Measurements from ENCODE around the gene ALMS1. TPM values are rescaled to one million over a fixed set of nuclear protein-coding genes. Genes with fewer than 3 reads are reported as not detected.

ALMS1 gene
- total and polyA plus RNA-seq, 8 donors: 3.8 to 101 (median 16.9) TPM

DNA sequence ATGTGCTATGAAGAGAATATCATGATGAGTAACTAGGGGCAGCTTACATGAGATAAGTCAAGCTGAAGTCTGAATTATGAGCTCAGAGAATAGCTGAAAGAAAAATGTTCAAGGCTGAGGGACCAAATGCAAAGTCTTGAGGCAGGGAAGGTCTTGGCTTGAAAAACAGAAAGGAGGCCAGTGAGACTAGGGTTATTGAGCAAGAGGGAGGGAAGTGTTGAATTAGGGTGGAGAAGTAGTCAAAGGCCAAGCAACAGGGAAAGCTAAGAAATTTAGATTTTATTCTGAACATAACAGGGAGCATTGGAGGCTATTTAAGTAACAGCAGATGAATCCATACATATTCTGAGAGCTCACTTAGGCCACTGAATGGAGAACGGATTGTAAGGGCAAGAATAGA is 11.4 kb upstream of the ALMS1 start:
- no peak overlapping the region for H3K4me3 ChIP-seq
- DNase-seq: no peak
- H3K4me1 ChIP-seq: no peaks in the 10 kb centered on the region
- TF ChIP-seq EP300 (IDR thresholded peaks at IDR 0.05): no peak
- no peak for TF ChIP-seq POLR2A (IDR thresholded peaks at IDR 0.05)
- no peaks in the 10 kb centered on the region for H3K36me3 ChIP-seq
- H3K27ac ChIP-seq: no peak overlapping the region
- peaks cover 0 to 42% (median 5%) of the 10 kb centered on the region in 3 donors for H3K27me3 ChIP-seq
- intact Hi-C loops (cut with DNase I; ENCODE audit: low total_unique reads): no loop called here
- peaks cover 0 to 12% (median 4%) of the 10 kb centered on the region in 4 donors for H3K9me3 ChIP-seq
- WGBS, 5 donors: 60 to 76% (median 73%) methylated on average over 1 of the region's 1 CpG

- no peaks in the 10 kb centered on the region for H3K36me3 ChIP-seq
- intact Hi-C loops (cut with DNase I; ENCODE audit: low total_unique reads): no loop called here
- no peak overlapping the region for H3K27ac ChIP-seq
- no peak overlapping the region for H3K4me3 ChIP-seq
- H3K9me3 ChIP-seq: peaks cover 0 to 12% (median 4%) of the 10 kb centered on the region in 4 donors
- WGBS, 5 donors: 74 to 91% (median 87%) methylated on average over 2 of the region's 2 CpGs
- no peaks in the 10 kb centered on the region for H3K4me1 ChIP-seq
- no peak for DNase-seq
- H3K27me3 ChIP-seq: peaks cover 0 to 39% (median 5%) of the 10 kb centered on the region in 3 donors
- TF ChIP-seq POLR2AphosphoS5 (IDR thresholded peaks at IDR 0.05) (no peak), POLR2A (IDR thresholded peaks at IDR 0.05) (no peak), CTCF (IDR thresholded peaks at IDR 0.05) (no peak), EP300 (IDR thresholded peaks at IDR 0.05) (no peak)
Measured at GRCh38 chr2:73376681-73377080, 9.0 kb upstream of the ALMS1 start.

DNA sequence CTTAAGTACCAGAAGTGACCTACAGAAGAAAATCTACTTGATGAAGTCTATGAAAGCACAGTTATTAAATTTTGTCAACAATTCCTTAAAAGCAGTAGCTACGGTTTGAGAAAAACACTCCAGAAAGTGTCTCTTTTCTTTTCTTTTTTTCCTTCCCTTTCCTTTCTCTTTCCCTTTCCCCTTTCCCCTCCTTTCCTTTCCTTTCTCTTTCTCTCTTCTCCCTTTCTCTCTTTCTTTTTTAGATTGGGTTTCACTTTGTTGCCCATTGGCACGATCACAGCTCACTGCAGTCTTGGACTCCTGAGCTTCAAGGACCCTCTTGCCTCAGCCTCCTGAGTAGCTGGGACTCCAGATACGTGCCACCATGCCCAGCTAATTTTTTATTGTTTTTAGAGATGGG is 2.6 kb upstream of the ALMS1 start:
- no peak for DNase-seq
- Histone ChIP-seq H3K4me3 (no peak overlapping the region), H3K27ac (no peak overlapping the region), H3K27me3 (peaks cover 0 to 20% (median 0%) of the 10 kb centered on the region in 3 donors), H3K9me3 (no peaks in the 10 kb centered on the region), H3K4me1 (peaks cover 13 to 24% (median 21%) of the 10 kb centered on the region in 4 donors), H3K36me3 (no peaks in the 10 kb centered on the region)
- TF ChIP-seq POLR2A (IDR thresholded peaks at IDR 0.05): no peak
- no peak for TF ChIP-seq POLR2AphosphoS5 (IDR thresholded peaks at IDR 0.05)
- no peak for TF ChIP-seq CTCF (IDR thresholded peaks at IDR 0.05)
- no peak for TF ChIP-seq EP300 (IDR thresholded peaks at IDR 0.05)
- intact Hi-C loops (cut with DNase I; ENCODE audit: low total_unique reads): no loop called here
- WGBS, 5 donors: 67 to 80% (median 75%) methylated on average over 3 of the region's 3 CpGs

DNA sequence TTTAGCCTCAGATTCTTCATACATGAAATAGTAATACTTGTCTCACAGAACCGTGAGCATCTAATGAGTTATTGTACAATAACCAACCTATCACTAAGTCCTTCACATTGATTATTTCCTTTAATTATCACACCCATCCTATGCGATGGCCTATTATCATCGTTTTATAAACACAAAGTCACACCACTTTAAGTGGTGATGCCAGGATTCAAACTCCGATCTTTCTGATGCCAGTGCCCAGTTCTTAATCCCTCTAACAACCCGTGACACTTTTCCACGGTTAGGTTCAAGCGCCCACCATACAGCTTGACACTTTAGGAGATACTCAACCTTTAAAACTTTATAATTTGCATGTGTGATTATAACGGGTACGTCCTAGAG is 523 bp upstream of the ALMS1 start:
- Histone ChIP-seq H3K36me3 (no peaks in the 10 kb centered on the region), H3K4me3 (peak overlapping the region; percentile 58 to 87 (median 76)), H3K9me3 (no peaks in the 10 kb centered on the region), H3K4me1 (peaks cover 13 to 29% (median 23%) of the 10 kb centered on the region in 4 donors), H3K27ac (peak overlapping the region; percentile 87 to 96 (median 91)), H3K27me3 (peaks cover 0 to 6% (median 0%) of the 10 kb centered on the region in 3 donors)
- intact Hi-C loops (cut with DNase I; ENCODE audit: low total_unique reads): no loop called here
- 2 to 5% (median 3%) methylated on average over 9 of the region's 9 CpGs for WGBS, 5 donors
- TF ChIP-seq POLR2A (IDR thresholded peaks at IDR 0.05) (no peak), POLR2AphosphoS5 (IDR thresholded peaks at IDR 0.05) (no peak), CTCF (IDR thresholded peaks at IDR 0.05) (no peak), EP300 (IDR thresholded peaks at IDR 0.05) (no peak)
- no peak for DNase-seq

- no peak for DNase-seq
- intact Hi-C loops (cut with DNase I; ENCODE audit: low total_unique reads): no loop called here
- 0 to 1% (median 1%) methylated on average over 17 to 24 of the region's 24 CpGs for WGBS, 5 donors
Measured at GRCh38 chr2:73386342-73386868, 769 bp downstream of the ALMS1 start.

More at GRCh38 chr2:73386342-73386868, 769 bp downstream of the ALMS1 start:
- Histone ChIP-seq H3K27ac (peak overlapping the region; percentile 88 to 96 (median 93)), H3K36me3 (no peaks in the 10 kb centered on the region), H3K9me3 (no peaks in the 10 kb centered on the region), H3K27me3 (peaks cover 0 to 6% (median 0%) of the 10 kb centered on the region in 3 donors), H3K4me3 (peak overlapping the region; percentile 58 to 87 (median 76)), H3K4me1 (peaks cover 13 to 29% (median 23%) of the 10 kb centered on the region in 4 donors)
- TF ChIP-seq CTCF (IDR thresholded peaks at IDR 0.05) (no peak), POLR2A (IDR thresholded peaks at IDR 0.05) (no peak), EP300 (IDR thresholded peaks at IDR 0.05) (no peak), POLR2AphosphoS5 (IDR thresholded peaks at IDR 0.05) (no peak)
